ENCODE data around the gene MAP3K3. TPM values are rescaled to one million over a fixed set of nuclear protein-coding genes. Genes with fewer than 3 reads are reported as not detected.

MAP3K3 gene
- total and polyA plus RNA-seq, 2 experiments from 2014 or later, result 6.1 to 24.6 TPM

DNA sequence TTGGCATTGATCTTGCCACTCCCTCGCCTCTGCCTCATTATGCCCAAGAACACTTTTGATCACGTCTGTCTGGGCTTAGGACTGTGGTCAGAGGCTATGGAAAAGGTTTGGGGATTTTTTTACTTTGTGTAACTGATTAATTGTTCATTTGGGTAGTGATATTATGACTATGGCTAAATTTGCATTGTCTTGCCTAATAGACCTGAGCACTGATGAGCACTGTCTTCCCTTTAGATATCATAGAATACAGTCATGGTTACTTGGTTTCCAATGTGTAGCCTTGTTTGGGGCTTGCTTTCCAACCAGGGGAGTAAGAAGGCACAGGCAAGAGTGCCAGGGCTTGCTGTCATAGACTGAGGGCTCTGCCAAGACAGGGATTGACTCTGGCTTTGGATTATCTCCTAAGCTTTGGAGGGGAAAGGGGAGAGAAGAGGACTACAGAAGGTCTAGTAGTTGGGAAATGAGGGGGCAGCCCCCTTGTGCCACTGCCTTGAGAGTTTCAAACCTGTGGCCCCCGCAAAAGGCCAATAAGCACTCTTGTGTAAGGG is 64.0 kb downstream of the MAP3K3 start (continued):
- TF ChIP-seq, protein P1, sequence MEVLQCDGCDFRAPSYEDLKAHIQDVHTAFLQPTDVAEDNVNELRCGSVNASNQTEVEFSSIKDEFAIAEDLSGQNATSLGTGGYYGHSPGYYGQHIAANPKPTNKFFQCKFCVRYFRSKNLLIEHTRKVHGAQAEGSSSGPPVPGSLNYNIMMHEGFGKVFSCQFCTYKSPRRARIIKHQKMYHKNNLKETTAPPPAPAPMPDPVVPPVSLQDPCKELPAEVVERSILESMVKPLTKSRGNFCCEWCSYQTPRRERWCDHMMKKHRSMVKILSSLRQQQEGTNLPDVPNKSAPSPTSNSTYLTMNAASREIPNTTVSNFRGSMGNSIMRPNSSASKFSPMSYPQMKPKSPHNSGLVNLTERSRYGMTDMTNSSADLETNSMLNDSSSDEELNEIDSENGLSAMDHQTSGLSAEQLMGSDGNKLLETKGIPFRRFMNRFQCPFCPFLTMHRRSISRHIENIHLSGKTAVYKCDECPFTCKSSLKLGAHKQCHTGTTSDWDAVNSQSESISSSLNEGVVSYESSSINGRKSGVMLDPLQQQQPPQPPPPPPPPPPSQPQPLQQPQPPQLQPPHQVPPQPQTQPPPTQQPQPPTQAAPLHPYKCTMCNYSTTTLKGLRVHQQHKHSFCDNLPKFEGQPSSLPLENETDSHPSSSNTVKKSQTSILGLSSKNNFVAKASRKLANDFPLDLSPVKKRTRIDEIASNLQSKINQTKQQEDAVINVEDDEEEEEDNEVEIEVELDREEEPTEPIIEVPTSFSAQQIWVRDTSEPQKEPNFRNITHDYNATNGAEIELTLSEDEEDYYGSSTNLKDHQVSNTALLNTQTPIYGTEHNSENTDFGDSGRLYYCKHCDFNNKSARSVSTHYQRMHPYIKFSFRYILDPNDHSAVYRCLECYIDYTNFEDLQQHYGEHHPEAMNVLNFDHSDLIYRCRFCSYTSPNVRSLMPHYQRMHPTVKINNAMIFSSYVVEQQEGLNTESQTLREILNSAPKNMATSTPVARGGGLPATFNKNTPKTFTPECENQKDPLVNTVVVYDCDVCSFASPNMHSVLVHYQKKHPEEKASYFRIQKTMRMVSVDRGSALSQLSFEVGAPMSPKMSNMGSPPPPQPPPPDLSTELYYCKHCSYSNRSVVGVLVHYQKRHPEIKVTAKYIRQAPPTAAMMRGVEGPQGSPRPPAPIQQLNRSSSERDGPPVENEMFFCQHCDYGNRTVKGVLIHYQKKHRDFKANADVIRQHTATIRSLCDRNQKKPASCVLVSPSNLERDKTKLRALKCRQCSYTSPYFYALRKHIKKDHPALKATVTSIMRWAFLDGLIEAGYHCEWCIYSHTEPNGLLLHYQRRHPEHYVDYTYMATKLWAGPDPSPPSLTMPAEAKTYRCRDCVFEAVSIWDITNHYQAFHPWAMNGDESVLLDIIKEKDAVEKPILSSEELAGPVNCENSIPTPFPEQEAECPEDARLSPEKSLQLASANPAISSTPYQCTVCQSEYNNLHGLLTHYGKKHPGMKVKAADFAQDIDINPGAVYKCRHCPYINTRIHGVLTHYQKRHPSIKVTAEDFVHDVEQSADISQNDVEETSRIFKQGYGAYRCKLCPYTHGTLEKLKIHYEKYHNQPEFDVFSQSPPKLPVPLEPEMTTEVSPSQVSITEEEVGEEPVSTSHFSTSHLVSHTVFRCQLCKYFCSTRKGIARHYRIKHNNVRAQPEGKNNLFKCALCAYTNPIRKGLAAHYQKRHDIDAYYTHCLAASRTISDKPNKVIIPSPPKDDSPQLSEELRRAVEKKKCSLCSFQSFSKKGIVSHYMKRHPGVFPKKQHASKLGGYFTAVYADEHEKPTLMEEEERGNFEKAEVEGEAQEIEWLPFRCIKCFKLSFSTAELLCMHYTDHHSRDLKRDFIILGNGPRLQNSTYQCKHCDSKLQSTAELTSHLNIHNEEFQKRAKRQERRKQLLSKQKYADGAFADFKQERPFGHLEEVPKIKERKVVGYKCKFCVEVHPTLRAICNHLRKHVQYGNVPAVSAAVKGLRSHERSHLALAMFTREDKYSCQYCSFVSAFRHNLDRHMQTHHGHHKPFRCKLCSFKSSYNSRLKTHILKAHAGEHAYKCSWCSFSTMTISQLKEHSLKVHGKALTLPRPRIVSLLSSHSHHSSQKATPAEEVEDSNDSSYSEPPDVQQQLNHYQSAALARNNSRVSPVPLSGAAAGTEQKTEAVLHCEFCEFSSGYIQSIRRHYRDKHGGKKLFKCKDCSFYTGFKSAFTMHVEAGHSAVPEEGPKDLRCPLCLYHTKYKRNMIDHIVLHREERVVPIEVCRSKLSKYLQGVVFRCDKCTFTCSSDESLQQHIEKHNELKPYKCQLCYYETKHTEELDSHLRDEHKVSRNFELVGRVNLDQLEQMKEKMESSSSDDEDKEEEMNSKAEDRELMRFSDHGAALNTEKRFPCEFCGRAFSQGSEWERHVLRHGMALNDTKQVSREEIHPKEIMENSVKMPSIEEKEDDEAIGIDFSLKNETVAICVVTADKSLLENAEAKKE (CRISPR knock-in tag; IDR thresholded peaks at IDR 0.05), result no peak
- TF ChIP-seq POLR2AphosphoS5 (IDR thresholded peaks at IDR 0.05; ENCODE audit: low read depth), result no peak
- TF ChIP-seq, protein P2, sequence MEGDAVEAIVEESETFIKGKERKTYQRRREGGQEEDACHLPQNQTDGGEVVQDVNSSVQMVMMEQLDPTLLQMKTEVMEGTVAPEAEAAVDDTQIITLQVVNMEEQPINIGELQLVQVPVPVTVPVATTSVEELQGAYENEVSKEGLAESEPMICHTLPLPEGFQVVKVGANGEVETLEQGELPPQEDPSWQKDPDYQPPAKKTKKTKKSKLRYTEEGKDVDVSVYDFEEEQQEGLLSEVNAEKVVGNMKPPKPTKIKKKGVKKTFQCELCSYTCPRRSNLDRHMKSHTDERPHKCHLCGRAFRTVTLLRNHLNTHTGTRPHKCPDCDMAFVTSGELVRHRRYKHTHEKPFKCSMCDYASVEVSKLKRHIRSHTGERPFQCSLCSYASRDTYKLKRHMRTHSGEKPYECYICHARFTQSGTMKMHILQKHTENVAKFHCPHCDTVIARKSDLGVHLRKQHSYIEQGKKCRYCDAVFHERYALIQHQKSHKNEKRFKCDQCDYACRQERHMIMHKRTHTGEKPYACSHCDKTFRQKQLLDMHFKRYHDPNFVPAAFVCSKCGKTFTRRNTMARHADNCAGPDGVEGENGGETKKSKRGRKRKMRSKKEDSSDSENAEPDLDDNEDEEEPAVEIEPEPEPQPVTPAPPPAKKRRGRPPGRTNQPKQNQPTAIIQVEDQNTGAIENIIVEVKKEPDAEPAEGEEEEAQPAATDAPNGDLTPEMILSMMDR (conservative IDR thresholded peaks at IDR 0.05; ENCODE audit: low read depth in 2 of 2), result no peak

DNA sequence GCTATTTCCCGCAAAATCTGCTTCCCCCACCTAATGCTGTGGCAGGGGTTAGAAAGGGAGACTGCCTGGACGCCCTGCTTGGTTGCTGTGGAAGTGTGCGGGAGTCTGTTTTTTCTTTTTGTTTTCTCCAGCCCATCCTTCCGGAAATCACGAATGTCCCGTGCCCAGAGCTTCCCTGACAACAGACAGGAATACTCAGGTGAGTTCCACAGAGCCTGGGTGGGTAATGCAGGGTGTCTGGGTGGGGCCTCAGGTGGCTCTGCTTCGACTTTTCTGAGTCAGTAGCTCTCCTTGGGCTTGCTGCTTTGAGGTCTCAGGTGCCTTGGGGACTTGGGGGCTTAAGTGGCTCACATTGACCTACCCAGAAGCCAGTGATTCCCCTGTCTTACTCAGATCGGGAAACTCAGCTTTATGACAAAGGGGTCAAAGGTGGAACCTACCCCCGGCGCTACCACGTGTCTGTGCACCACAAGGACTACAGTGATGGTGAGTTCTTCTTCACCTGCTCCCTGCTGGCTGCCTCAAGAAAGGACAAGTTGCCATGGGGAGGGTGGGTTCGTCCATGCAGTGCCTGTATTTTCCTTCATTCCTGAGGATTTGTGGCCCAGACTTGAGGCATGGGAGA is 66.3 kb downstream of the MAP3K3 start:
- H4K20me1 ChIP-seq (replicated peaks; ENCODE audit: insufficient read depth), result no peaks in the 10 kb centered on the region; the same call in 1 of the 2 replicates
- no peaks in the 10 kb centered on the region for H3K9me2 ChIP-seq (ENCODE audit: insufficient read depth)
- H3K4me1 ChIP-seq (ENCODE audit: insufficient read depth), result no peaks in the 10 kb centered on the region
- H3K36me3 Mint-ChIP-seq (ENCODE audit: low read depth), result peaks cover 10% of the 10 kb centered on the region; the same call in 1 of the 3 replicates
- H3K4me2 ChIP-seq, result no peak overlapping the region
- no peak overlapping the region for H2AFZ ChIP-seq
- H3K27me3 Mint-ChIP-seq (ENCODE audit: insufficient read depth, low read depth, poor library complexity), result peaks cover 2% of the 10 kb centered on the region
- no peaks in the 10 kb centered on the region for H3K4me1 Mint-ChIP-seq
- H3K4me3 Mint-ChIP-seq, result no peak overlapping the region
- no peak for ATAC-seq
- peaks cover 4% of the 10 kb centered on the region; the same call in 1 of the 2 replicates for H3K36me3 ChIP-seq (ENCODE audit: insufficient read depth)
- no peaks in the 10 kb centered on the region for H3K79me2 ChIP-seq (replicated peaks; ENCODE audit: insufficient read depth)
- no peak for DNase-seq (ENCODE audit: low spot score)
- no peak overlapping the region for H3K27ac Mint-ChIP-seq
- H3K4me3 ChIP-seq, result no peak overlapping the region
- H3K27ac ChIP-seq (ENCODE audit: low read depth), result no peak overlapping the region
- no peaks in the 10 kb centered on the region for H3K27me3 ChIP-seq (ENCODE audit: insufficient read depth)
- H3K9me3 Mint-ChIP-seq, result no peaks in the 10 kb centered on the region
- H3F3A ChIP-seq (replicated peaks; ENCODE audit: low read depth), result no peaks in the 10 kb centered on the region
- TF ChIP-seq ZNF114 (CRISPR knock-in tag; IDR thresholded peaks at IDR 0.05) (no peak), ZNF331 (CRISPR knock-in tag; IDR thresholded peaks at IDR 0.05; ENCODE audit: low read depth) (no peak), EZH2 (IDR thresholded peaks at IDR 0.05; ENCODE audit: low read depth, unreplicated experiment) (no peak), NANOG (IDR thresholded peaks at IDR 0.05; ENCODE audit: borderline replicate concordance) (no peak), POLR2AphosphoS5 (IDR thresholded peaks at IDR 0.05; ENCODE audit: low read depth) (no peak), STAT1 (IDR thresholded peaks at IDR 0.05; ENCODE audit: unreplicated experiment) (no peak), EZH2phosphoT487 (IDR thresholded peaks at IDR 0.05; ENCODE audit: unreplicated experiment) (no peak)
- TF ChIP-seq, protein P3, sequence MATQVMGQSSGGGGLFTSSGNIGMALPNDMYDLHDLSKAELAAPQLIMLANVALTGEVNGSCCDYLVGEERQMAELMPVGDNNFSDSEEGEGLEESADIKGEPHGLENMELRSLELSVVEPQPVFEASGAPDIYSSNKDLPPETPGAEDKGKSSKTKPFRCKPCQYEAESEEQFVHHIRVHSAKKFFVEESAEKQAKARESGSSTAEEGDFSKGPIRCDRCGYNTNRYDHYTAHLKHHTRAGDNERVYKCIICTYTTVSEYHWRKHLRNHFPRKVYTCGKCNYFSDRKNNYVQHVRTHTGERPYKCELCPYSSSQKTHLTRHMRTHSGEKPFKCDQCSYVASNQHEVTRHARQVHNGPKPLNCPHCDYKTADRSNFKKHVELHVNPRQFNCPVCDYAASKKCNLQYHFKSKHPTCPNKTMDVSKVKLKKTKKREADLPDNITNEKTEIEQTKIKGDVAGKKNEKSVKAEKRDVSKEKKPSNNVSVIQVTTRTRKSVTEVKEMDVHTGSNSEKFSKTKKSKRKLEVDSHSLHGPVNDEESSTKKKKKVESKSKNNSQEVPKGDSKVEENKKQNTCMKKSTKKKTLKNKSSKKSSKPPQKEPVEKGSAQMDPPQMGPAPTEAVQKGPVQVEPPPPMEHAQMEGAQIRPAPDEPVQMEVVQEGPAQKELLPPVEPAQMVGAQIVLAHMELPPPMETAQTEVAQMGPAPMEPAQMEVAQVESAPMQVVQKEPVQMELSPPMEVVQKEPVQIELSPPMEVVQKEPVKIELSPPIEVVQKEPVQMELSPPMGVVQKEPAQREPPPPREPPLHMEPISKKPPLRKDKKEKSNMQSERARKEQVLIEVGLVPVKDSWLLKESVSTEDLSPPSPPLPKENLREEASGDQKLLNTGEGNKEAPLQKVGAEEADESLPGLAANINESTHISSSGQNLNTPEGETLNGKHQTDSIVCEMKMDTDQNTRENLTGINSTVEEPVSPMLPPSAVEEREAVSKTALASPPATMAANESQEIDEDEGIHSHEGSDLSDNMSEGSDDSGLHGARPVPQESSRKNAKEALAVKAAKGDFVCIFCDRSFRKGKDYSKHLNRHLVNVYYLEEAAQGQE (IDR thresholded peaks at IDR 0.05; ENCODE audit: unreplicated experiment), result no peak
- TF ChIP-seq, protein P2 (conservative IDR thresholded peaks at IDR 0.05; ENCODE audit: low read depth in 2 of 2), result no peak
